WI38 (cell line): ENCODE measurements around the gene KIF21B.

Source experiments
- H3K4me3 ChIP-seq: 2 replicates; pipeline ENCODE4 v1.5.1; 2011; ENCODE audit warnings: low read depth, mild to moderate bottlenecking, control low read depth, low read length
- TF ChIP-seq, protein P1 (sequence below): IDR thresholded peaks from 2 replicates; pipeline ENCODE4 v1.5.1; 2012; ENCODE audit warnings: low read depth, mild to moderate bottlenecking, control low read depth, low read length

KIF21B gene

DNA sequence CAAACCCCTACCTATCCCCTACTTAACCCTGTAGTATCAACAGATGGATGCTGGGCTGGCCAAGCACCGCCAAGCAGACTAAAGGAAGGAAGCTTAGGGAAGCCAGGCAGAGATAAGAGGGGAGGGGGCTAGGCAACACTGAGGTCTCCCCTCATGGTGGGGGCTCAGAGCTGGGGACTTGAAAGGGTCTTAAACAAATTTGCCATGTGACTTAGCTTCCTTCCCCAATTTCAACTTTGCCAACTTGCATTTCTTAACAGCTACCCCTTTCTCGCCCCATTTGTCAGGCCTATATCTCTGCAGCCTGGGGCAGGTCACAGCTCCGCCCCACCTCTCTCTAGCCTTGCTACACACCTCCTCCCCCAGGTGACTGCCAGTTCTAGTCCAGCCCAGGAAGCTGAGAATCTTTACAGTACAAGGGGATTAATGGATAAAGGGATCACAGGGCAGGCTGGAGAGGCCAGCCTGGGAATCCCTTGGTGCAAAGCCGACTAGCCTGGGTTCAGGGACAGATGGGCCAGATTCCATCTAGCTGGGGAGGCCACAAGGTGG is 3.4 kb downstream of the KIF21B start:
- TF ChIP-seq, protein P1, sequence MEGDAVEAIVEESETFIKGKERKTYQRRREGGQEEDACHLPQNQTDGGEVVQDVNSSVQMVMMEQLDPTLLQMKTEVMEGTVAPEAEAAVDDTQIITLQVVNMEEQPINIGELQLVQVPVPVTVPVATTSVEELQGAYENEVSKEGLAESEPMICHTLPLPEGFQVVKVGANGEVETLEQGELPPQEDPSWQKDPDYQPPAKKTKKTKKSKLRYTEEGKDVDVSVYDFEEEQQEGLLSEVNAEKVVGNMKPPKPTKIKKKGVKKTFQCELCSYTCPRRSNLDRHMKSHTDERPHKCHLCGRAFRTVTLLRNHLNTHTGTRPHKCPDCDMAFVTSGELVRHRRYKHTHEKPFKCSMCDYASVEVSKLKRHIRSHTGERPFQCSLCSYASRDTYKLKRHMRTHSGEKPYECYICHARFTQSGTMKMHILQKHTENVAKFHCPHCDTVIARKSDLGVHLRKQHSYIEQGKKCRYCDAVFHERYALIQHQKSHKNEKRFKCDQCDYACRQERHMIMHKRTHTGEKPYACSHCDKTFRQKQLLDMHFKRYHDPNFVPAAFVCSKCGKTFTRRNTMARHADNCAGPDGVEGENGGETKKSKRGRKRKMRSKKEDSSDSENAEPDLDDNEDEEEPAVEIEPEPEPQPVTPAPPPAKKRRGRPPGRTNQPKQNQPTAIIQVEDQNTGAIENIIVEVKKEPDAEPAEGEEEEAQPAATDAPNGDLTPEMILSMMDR = no peak
- no peak overlapping the region for H3K4me3 ChIP-seq

DNA sequence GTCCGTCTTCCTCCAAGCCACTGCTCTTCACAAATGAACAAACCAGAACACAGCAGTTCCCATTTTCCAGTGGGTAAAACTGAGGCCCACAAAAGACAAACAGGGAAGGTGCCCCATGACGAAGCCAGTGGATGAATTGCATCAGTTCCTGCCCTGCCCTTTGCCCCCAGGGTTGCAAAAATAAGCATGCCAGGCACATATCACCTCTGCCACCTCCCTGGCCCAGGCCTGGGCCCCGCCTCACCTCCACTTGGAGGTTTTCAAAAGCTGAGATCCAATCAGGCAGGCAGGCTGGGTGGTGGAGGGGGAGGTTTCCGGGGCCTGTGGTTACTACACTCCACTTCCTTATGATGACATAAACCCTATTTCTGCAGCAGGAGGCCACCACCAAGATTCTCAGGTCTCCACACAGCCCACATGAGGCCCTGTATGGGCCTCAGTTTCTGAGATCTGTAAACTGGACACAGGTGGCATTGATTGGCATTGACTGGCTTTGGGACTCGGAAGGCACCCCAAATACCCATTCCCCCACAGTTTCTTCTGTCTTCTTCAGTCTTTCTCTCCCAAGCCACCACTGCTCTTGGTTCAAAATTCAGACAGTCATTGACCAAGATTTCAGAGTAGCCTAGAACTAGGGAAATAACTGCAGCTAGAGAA is 4.1 kb downstream of the KIF21B start:
- no peak overlapping the region for H3K4me3 ChIP-seq
- TF ChIP-seq, protein P1 = no peak

DNA sequence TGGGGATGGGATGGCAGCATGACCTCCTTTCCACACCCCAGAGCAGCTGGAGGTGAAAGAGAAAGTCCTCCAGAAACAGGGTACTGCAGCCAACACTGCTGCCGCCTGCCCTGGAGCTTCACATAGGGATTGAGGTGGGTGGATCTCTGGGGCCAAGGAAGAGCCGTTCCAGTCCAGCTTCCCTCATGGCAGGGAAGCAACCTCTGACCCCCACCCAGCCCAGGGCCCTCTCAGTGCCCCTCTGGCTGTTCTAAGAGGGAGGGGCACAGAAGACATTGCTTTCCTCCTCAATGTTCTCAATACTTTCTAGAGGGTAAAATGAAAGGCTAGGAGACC is 5.7 kb downstream of the KIF21B start:
- H3K4me3 ChIP-seq = no peak overlapping the region
- TF ChIP-seq, protein P1 = no peak

- TF ChIP-seq, protein P1 = no peak
- no peak overlapping the region for H3K4me3 ChIP-seq
These were observed 6.3 kb downstream of the KIF21B start for GRCh38 chr1:201016943-201017827.

- TF ChIP-seq, protein P1 = no peak
- H3K4me3 ChIP-seq = no peak overlapping the region
These were observed 7.3 kb downstream of the KIF21B start for GRCh38 chr1:201016211-201016651.

DNA sequence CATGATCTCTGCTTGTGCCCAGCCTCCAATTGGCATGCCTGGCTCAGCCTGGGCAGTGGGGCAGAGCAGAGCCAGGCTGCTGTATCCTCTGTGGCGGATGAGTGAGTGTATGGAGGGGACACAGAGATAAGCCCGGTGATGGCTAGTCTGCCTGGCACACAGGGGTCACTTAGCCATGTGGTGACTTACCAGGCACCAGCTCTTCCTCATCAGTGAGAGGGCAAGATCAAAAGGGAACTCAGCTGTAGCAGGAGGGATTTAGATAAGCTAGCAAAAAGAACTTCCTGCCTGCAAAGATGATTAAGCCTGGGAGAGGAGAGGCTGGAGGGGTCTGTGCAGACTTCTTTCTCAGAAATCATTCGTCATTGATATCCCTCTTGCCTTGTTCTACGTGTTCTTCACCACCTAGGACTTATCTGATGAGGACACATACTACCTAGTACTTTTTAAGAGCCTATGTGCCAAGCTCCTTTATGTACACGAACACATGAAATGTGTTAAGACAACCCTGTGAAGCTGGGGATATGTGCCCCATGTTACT is 7.9 kb downstream of the KIF21B start:
- TF ChIP-seq, protein P1 = no peak
- no peak overlapping the region for H3K4me3 ChIP-seq
